Measurements from ENCODE around the gene AGA.

AGA gene

GRCh38 chr4:177384856-177385397 is 57.3 kb downstream of the AGA start:
- TF ChIP-seq CTCF (IDR thresholded peaks at IDR 0.05; ENCODE audit: insufficient read depth, low read length, poor library complexity, severe bottlenecking) (no peak), EZH2phosphoT487 (conservative IDR thresholded peaks at IDR 0.05; ENCODE audit: low read length) (no peak)
- no peaks in the 10 kb centered on the region for H3K9me2 ChIP-seq (replicated peaks; ENCODE audit: insufficient read depth, low read length)
- no peak overlapping the region for H3K4me2 ChIP-seq (ENCODE audit: low read depth, low read length, poor library complexity, severe bottlenecking)
- no peaks in the 10 kb centered on the region for H3K27me3 ChIP-seq (ENCODE audit: low read length)
- H3K36me3 ChIP-seq (ENCODE audit: low read length) = no peaks in the 10 kb centered on the region
- H3F3A ChIP-seq (ENCODE audit: insufficient read depth) = no peaks in the 10 kb centered on the region
- no peak overlapping the region for H3K4me3 ChIP-seq (ENCODE audit: insufficient read depth, low read length, poor library complexity, severe bottlenecking)
- H3K9me3 ChIP-seq (ENCODE audit: insufficient read depth, low read length) = no peaks in the 10 kb centered on the region
- H2AFZ ChIP-seq (ENCODE audit: low read depth, low read length, severe bottlenecking) = no peak overlapping the region
- H4K20me1 ChIP-seq (ENCODE audit: low read depth, low read length) = no peaks in the 10 kb centered on the region
- no peaks in the 10 kb centered on the region for H3K79me2 ChIP-seq (ENCODE audit: insufficient read depth, low read length)
- H3K9ac ChIP-seq (ENCODE audit: low read length) = no peak overlapping the region
- no peak overlapping the region for H3K27ac ChIP-seq (ENCODE audit: low read depth, low read length)

- no peaks in the 10 kb centered on the region for H3K27me3 ChIP-seq (ENCODE audit: low read length)
- H3F3A ChIP-seq (ENCODE audit: insufficient read depth) = no peaks in the 10 kb centered on the region
- H3K9me2 ChIP-seq (replicated peaks; ENCODE audit: insufficient read depth, low read length) = no peaks in the 10 kb centered on the region
- no peak overlapping the region for H3K4me2 ChIP-seq (ENCODE audit: low read depth, low read length, poor library complexity, severe bottlenecking)
- no peaks in the 10 kb centered on the region for H3K9me3 ChIP-seq (ENCODE audit: insufficient read depth, low read length)
- no peaks in the 10 kb centered on the region for H3K79me2 ChIP-seq (ENCODE audit: insufficient read depth, low read length)
- no peaks in the 10 kb centered on the region for H4K20me1 ChIP-seq (ENCODE audit: low read depth, low read length)
- no peak overlapping the region for H3K4me3 ChIP-seq (ENCODE audit: insufficient read depth, low read length, poor library complexity, severe bottlenecking)
- H3K36me3 ChIP-seq (ENCODE audit: low read length) = no peaks in the 10 kb centered on the region
- H2AFZ ChIP-seq (ENCODE audit: low read depth, low read length, severe bottlenecking) = no peak overlapping the region
- H3K9ac ChIP-seq (ENCODE audit: low read length) = no peak overlapping the region
- TF ChIP-seq CTCF (IDR thresholded peaks at IDR 0.05; ENCODE audit: insufficient read depth, low read length, poor library complexity, severe bottlenecking) (no peak), EZH2phosphoT487 (conservative IDR thresholded peaks at IDR 0.05; ENCODE audit: low read length) (no peak)
- no peak overlapping the region for H3K27ac ChIP-seq (ENCODE audit: low read depth, low read length)
These were observed 60.4 kb downstream of the AGA start for GRCh38 chr4:177381762-177382310.
